IPS-20b (cell line): ENCODE results near the gene NLRP3.
"Not testable (repeated sequence)": the region's sequence is repeated elsewhere in the genome, so short reads cannot be mapped to it uniquely, and the experiment has no call there.

Experiments used
- H3K27ac ChIP-seq: one replicate; pipeline ENCODE4 v1.5.1; 2013; ENCODE audit warnings: low read length
- H3K27me3 ChIP-seq: 2 replicates; pipeline ENCODE4 v1.6.1; 2013; ENCODE audit warnings: mild to moderate bottlenecking, low read length, inconsistent platforms; ENCODE audit not compliant: insufficient read depth
- H3K36me3 ChIP-seq: 2 replicates; pipeline ENCODE4 v1.6.1; 2013; ENCODE audit warnings: low read depth, mild to moderate bottlenecking, inconsistent platforms, low read length, moderate library complexity; ENCODE audit not compliant: insufficient read depth
- H3K4me1 ChIP-seq: 2 replicates; pipeline ENCODE4 v1.6.1; 2013; ENCODE audit warnings: mild to moderate bottlenecking, control low read depth, inconsistent platforms, low read length, moderate library complexity; ENCODE audit not compliant: insufficient read depth
- H3K4me3 ChIP-seq: 2 replicates; pipeline ENCODE4 v1.5.1; 2013; ENCODE audit warnings: mild to moderate bottlenecking, low read length, inconsistent platforms
- H3K9ac ChIP-seq: 2 replicates; pipeline ENCODE4 v1.6.1; 2013; ENCODE audit warnings: low read depth, mild to moderate bottlenecking, inconsistent platforms, low read length, moderate library complexity
- H3K9me3 ChIP-seq: 2 replicates; pipeline ENCODE4 v1.6.1; 2013; ENCODE audit warnings: mild to moderate bottlenecking, low read depth, low read length, inconsistent platforms; ENCODE audit not compliant: insufficient read depth

The NLRP3 gene

DNA sequence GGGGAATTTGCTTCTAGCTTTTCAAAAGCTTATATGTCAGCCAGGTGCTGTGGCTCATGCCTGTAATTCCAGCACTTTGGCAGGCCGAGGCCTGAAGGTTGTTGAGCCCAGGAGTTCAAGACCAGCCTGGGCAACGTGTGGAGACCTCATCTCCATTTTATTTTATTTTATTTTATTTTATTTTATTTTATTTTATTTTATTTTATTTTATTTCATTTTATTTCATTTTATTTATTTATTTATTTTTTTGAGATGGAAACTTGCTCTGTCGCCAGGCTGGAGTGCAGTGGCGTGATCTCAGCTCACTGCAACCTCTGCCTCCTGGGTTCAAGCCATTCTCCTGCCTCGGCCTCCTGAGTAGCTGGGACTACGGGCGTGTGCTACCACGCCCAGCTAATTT, 20.9 kb upstream of the NLRP3 start:
- H3K9ac ChIP-seq, H3K27me3 ChIP-seq, H3K36me3 ChIP-seq, H3K4me1 ChIP-seq, H3K9me3 ChIP-seq, H3K4me3 ChIP-seq, H3K27ac ChIP-seq: not testable (repeated sequence)

DNA sequence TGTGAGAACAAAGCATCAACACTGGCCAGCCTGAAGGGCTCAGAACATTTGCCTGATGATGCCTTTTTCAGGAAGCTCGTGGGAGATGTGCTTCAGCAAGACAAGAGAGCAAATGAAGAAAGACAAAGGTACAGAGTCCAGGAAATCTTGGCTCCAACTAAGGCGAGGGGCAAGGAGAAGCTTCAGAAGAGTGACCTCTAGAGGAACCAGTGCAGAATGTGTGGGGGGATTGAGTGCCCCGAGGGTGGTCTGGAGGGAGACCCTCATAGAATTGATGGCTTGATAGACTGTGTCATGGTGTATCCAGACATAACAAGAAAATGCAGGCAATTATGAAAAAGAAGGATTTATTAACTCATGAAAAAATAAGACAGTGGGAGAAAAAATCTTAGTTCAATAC, 15.3 kb upstream of the NLRP3 start:
- Histone ChIP-seq H3K4me3 (no peak overlapping the region), H3K9ac (no peak overlapping the region), H3K4me1 (no peaks in the 10 kb centered on the region), H3K9me3 (no peaks in the 10 kb centered on the region), H3K27me3 (no peaks in the 10 kb centered on the region), H3K27ac (no peak overlapping the region), H3K36me3 (no peaks in the 10 kb centered on the region)

DNA sequence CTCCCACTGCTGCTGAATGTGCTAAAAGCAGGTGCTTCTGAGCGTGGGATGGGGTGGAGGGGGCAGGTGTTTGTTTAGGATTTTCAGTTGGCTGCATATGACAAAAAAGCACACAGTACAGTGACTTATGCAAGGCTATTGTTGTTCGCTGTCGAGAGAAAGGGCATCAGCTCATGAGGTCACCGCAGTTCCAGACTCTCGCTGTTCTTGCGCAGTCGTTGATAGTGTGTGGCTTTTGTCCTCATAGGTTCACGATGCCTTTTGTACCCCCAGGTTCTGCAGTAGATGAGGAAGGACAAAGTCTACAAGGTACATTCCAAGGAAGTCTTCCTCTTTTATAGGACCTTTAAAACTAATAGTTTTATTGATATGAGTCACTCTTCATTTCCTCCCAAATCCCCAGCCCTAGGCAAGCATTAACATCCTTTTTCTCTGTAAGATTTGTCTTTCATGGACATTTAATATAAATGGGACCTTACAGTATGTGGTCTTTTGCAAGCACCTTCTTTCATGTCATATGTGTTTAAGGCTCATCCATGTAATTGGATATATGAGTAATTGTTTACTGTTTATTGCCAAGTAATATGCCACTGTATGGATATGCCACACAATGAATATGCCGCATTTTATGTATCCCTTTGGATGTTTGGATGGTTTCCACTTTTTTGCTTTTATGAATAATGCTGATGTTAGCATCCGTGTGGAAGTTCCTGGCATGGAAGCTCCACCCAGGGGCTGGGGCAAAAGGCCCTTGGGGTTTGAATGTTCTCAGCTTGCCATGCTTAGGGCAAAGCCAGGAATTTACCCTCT, 14.5 kb upstream of the NLRP3 start:
- no peaks in the 10 kb centered on the region for H3K36me3 ChIP-seq
- no peak overlapping the region for H3K9ac ChIP-seq
- H3K4me1 ChIP-seq, result no peaks in the 10 kb centered on the region
- H3K27me3 ChIP-seq, result no peaks in the 10 kb centered on the region
- no peaks in the 10 kb centered on the region for H3K9me3 ChIP-seq
- H3K4me3 ChIP-seq, result no peak overlapping the region
- H3K27ac ChIP-seq, result no peak overlapping the region

DNA sequence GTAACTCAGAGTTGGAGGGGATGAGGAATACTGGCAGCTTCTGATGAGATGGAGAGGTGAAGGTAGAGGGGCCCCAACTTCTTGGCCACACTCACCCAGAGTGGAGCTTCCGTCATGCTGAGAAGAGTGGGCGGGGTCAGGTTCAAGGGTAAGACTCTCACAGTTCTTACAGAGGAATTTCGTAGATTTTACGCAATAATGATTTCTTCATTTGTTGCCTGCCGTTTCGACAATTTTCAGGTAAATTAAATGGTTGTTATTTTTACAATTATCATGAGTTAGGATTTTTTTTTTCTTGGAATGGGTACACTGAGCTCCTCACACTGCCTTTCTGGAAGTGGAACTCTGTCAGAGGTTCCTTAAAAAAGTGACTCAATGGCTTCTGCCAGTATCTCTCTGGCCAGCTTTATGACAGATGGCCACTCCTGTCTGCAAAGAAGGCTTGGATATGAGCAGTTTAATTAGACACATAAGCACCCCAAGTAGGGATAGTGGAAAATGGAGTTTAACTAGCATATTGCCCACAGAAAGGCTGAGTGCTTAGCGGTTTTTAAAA, 13.8 kb upstream of the NLRP3 start:
- no peaks in the 10 kb centered on the region for H3K4me1 ChIP-seq
- no peaks in the 10 kb centered on the region for H3K9me3 ChIP-seq
- no peaks in the 10 kb centered on the region for H3K36me3 ChIP-seq
- no peak overlapping the region for H3K4me3 ChIP-seq
- no peak overlapping the region for H3K27ac ChIP-seq
- no peaks in the 10 kb centered on the region for H3K27me3 ChIP-seq
- H3K9ac ChIP-seq, result no peak overlapping the region

DNA sequence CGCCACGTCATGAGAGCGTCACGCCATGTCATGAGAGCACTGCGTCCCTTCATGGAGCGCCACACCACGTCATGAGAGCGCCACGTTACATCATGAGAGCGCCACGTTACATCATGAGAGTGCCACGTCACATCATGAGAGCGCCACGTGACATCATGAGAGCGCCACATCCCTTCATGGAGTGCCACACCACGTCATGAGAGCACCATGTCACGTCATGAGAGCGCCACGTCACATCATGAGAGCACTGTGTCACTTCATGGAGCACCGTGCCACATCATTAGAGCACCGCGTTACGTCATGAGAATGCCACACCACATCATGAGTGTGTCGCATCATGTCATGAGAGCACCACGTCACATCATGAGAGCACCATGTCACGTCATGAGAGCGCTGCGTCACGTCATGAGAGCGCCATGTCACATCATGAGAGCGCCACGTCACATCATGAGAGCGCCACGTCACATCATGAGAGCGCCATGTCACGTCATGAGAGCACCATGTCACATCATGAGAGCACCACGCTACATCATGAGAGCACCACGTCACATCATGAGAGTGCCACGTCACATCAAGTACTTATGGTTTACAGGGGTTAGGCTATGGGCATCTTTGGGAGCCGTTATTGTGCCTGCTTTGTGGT, 9.8 kb upstream of the NLRP3 start:
- no peaks in the 10 kb centered on the region for H3K4me1 ChIP-seq
- no peaks in the 10 kb centered on the region for H3K9me3 ChIP-seq
- H3K27ac ChIP-seq, result no peak overlapping the region
- no peak overlapping the region for H3K9ac ChIP-seq
- H3K27me3 ChIP-seq, result no peaks in the 10 kb centered on the region
- no peak overlapping the region for H3K4me3 ChIP-seq
- H3K36me3 ChIP-seq, result no peaks in the 10 kb centered on the region

DNA sequence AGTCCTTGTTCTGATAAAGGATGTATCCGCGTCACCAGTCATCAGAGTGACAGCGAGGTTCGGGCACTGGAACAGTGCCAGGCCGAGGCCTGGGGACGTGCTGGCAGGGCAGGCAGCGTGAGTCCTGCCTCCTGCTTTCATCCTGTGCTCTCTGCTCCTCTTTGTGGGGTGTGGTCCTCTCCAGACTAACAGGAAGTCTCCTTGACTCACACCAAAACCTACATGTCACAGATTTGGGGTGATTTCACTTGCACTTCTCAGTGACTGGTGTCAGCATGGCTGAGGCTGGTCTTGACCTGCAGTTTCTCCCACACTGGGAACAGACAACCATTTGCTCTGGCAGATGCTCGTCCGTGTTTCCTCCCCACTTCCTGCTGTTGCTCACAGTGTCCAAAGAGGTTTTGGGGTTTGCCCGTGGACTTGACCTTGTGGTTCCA, 8.8 kb upstream of the NLRP3 start:
- Histone ChIP-seq H3K9me3 (no peaks in the 10 kb centered on the region), H3K27ac (no peak overlapping the region), H3K4me3 (no peak overlapping the region), H3K27me3 (no peaks in the 10 kb centered on the region), H3K4me1 (no peaks in the 10 kb centered on the region), H3K36me3 (no peaks in the 10 kb centered on the region), H3K9ac (no peak overlapping the region)

DNA sequence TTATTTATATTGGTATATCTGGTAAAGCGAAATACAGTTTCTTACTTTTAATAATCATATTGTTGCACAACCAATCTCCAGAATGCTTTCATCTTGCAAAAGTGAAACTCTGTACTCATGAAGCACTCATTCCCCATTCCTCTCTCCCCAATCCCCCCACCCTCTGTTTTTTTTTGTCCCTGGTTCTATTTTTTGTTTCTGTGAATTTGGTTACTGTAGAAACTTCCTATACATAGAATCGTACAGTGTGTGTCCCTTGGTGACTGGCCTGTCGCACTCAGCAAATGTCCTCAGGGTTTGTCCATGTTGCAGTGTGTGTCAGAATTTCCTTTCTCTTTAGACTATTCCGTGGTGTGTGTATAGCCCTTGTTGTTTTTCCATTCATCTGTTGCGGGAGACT, 7.9 kb upstream of the NLRP3 start:
- H3K27ac ChIP-seq, result no peak overlapping the region
- no peaks in the 10 kb centered on the region for H3K4me1 ChIP-seq
- H3K36me3 ChIP-seq, result no peaks in the 10 kb centered on the region
- H3K4me3 ChIP-seq, result no peak overlapping the region
- H3K27me3 ChIP-seq, result no peaks in the 10 kb centered on the region
- H3K9me3 ChIP-seq, result no peaks in the 10 kb centered on the region
- H3K9ac ChIP-seq, result no peak overlapping the region

DNA sequence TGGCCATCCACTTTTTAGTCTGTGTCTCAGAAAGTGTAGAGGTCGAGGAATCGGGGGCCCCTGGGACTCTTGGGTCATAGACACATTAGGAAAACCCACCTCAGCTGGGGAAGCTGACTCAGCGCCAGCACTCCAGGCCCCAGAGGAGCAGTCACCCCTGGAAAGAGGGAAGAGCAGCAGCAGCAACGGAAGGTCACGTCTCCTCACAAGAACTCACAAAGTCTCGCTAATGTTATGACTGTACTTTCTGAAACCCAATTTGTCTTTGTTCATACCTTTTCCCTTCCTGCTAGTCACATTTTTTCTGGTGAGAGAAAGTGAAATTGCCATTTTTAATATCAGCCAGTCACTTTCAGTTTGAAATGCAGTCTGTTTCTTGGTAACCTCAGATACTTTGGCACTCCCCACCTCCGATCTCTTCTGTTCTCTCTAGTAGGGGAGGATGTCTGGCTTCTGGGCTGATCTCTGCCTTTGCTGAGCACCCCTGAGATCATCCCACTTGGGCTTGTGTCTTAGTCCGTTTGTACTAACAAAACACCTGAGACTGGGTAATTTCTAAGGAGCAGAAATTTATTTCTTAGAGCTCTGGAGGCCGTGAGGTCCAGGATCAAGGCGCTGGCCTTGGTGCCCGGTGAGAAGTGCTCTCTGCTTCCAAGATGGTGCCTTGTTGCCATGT, 6.0 kb upstream of the NLRP3 start:
- Histone ChIP-seq H3K4me3 (no peak overlapping the region), H3K9ac (no peak overlapping the region), H3K27me3 (no peaks in the 10 kb centered on the region), H3K9me3 (no peaks in the 10 kb centered on the region), H3K4me1 (no peaks in the 10 kb centered on the region), H3K27ac (no peak overlapping the region), H3K36me3 (no peaks in the 10 kb centered on the region)

DNA sequence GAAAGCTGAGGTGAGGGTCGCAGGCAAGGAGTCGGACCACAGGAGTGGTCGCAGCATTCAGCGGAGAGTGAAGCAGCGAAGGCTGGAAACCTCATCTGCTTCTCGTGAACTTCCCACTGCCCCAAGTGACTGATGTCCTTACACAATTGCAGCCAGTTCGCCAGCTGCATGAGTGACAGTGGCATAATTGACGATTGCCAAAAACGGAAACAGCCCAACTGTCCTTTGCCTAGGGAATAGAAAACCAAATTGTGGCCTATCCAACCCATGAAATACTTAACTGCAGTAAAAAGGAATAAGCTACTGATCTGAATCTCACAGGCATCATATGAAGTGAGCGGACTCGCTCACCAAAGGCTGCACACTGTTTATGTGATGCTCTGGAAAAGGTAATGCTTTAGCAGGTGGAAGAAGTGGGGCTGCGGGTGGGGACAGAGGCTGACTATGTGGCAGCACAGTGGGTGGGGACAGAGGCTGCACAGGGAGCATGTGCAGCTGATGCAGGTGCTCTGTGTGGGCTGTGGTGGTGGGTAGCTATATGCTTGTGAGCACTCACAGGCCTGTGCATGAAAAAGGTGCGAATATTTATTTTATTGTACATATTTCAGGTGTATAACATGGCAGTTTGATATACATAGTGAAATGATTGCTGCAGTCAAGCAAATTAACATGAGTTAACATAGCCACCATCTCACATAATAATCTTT, 4.2 kb upstream of the NLRP3 start:
- Histone ChIP-seq H3K27ac (no peak overlapping the region), H3K9ac (no peak overlapping the region), H3K36me3 (no peaks in the 10 kb centered on the region), H3K4me1 (no peaks in the 10 kb centered on the region), H3K4me3 (no peak overlapping the region), H3K27me3 (no peaks in the 10 kb centered on the region), H3K9me3 (no peaks in the 10 kb centered on the region)

DNA sequence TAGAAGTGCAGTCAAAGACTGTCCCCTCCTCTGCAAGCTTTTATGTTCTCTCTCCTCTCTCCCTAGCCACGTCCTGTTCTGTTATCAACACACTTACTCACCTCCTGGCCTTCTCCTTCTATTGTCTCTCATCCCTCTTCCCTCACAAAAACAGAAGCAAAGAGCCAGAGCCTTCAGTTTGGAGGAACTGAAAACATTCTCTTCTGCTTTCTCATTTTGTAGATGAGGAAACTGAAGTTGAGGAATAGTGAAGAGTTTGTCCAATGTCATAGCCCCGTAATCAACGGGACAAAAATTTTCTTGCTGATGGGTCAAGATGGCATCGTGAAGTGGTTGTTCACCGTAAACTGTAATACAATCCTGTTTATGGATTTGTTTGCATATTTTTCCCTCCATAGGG, 1.9 kb downstream of the NLRP3 start:
- H3K27ac ChIP-seq, result no peak overlapping the region
- H3K4me1 ChIP-seq, result no peaks in the 10 kb centered on the region
- no peaks in the 10 kb centered on the region for H3K9me3 ChIP-seq
- no peak overlapping the region for H3K9ac ChIP-seq
- no peaks in the 10 kb centered on the region for H3K36me3 ChIP-seq
- no peak overlapping the region for H3K4me3 ChIP-seq
- no peaks in the 10 kb centered on the region for H3K27me3 ChIP-seq

DNA sequence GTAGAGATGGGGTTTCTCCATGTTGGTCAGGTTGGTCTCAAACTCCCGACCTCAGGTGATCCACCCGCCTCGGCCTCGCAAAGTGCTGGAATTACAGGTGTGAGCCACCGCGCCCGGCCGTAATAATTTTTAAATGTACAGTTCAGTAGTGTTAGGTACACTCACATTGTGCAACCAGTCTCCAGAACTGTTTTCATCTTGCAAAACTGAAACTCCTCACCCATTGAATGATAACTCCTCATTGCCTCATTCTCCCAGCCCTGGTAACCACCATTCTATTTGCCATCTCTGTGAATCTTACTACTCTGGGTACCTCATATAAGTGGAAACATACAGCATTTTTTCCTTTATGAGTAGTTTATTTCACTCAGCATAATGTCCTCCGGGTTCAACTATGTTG, 3.4 kb downstream of the NLRP3 start:
- Histone ChIP-seq H3K4me3 (no peak overlapping the region), H3K27me3 (no peaks in the 10 kb centered on the region), H3K27ac (no peak overlapping the region), H3K9me3 (no peaks in the 10 kb centered on the region), H3K9ac (no peak overlapping the region), H3K4me1 (no peaks in the 10 kb centered on the region), H3K36me3 (no peaks in the 10 kb centered on the region)
